ENCODE data around the gene RAB13. TPM values are rescaled to one million over a fixed set of nuclear protein-coding genes. Genes with fewer than 3 reads are reported as not detected.

RAB13 gene
- total and polyA plus RNA-seq, 2 donors = 37.0 to 192 TPM

- H3K36me3 ChIP-seq (ENCODE audit: insufficient read depth) = no peaks in the 10 kb centered on the region
- WGBS = 0% methylated on average over 13 of the region's 13 CpGs
- peak overlapping the region; percentile 75 for H3K4me3 ChIP-seq (ENCODE audit: low read depth, low read length)
- peaks cover 5% of the 10 kb centered on the region for H3K4me1 ChIP-seq (ENCODE audit: insufficient read depth)
- no peak for DNase-seq (ENCODE audit: extremely low spot score)
- peak overlapping the region; percentile 87 for H3K27ac ChIP-seq (ENCODE audit: low read depth)
These were observed 28.4 kb downstream of the RAB13 start for GRCh38 chr1:153957744-153958110.

- no peak for DNase-seq (ENCODE audit: extremely low spot score)
- H3K4me1 ChIP-seq (ENCODE audit: insufficient read depth) = peaks cover 5% of the 10 kb centered on the region
- no peaks in the 10 kb centered on the region for H3K36me3 ChIP-seq (ENCODE audit: insufficient read depth)
- H3K27ac ChIP-seq (ENCODE audit: low read depth) = no peak overlapping the region
- peak overlapping the region; percentile 75 for H3K4me3 ChIP-seq (ENCODE audit: low read depth, low read length)
- WGBS = 30% methylated on average over 6 of the region's 6 CpGs
These were observed 29.0 kb downstream of the RAB13 start for GRCh38 chr1:153956997-153957715.

GRCh38 chr1:153954826-153955225 is 31.3 kb downstream of the RAB13 start:
- WGBS = 93% methylated on average over 10 of the region's 10 CpGs
- H3K36me3 ChIP-seq (ENCODE audit: insufficient read depth) = no peaks in the 10 kb centered on the region
- no peak overlapping the region for H3K4me3 ChIP-seq (ENCODE audit: low read depth, low read length)
- no peak for DNase-seq (ENCODE audit: extremely low spot score)
- H3K4me1 ChIP-seq (ENCODE audit: insufficient read depth) = peaks cover 5% of the 10 kb centered on the region
- no peak overlapping the region for H3K27ac ChIP-seq (ENCODE audit: low read depth)

GRCh38 chr1:153953859-153954365 is 32.2 kb downstream of the RAB13 start:
- Histone ChIP-seq H3K27ac (ENCODE audit: low read depth) (no peak overlapping the region), H3K36me3 (ENCODE audit: insufficient read depth) (peaks cover 3% of the 10 kb centered on the region), H3K4me3 (ENCODE audit: low read depth, low read length) (no peak overlapping the region), H3K4me1 (ENCODE audit: insufficient read depth) (peaks cover 5% of the 10 kb centered on the region)
- DNase-seq (ENCODE audit: extremely low spot score) = no peak
- 79% methylated on average over 4 of the region's 4 CpGs for WGBS

GRCh38 chr1:153951801-153952200 is 34.3 kb downstream of the RAB13 start:
- WGBS = 90% methylated on average over 2 of the region's 2 CpGs
- Histone ChIP-seq H3K4me1 (ENCODE audit: insufficient read depth) (peaks cover 3% of the 10 kb centered on the region), H3K4me3 (ENCODE audit: low read depth, low read length) (no peak overlapping the region), H3K27ac (ENCODE audit: low read depth) (no peak overlapping the region), H3K36me3 (ENCODE audit: insufficient read depth) (peaks cover 5% of the 10 kb centered on the region)
- DNase-seq (ENCODE audit: extremely low spot score) = no peak

GRCh38 chr1:153951183-153951582 is 35.0 kb downstream of the RAB13 start:
- DNase-seq (ENCODE audit: extremely low spot score) = no peak
- H3K36me3 ChIP-seq (ENCODE audit: insufficient read depth) = peaks cover 5% of the 10 kb centered on the region
- no peak overlapping the region for H3K27ac ChIP-seq (ENCODE audit: low read depth)
- H3K4me3 ChIP-seq (ENCODE audit: low read depth, low read length) = no peak overlapping the region
- H3K4me1 ChIP-seq (ENCODE audit: insufficient read depth) = peaks cover 3% of the 10 kb centered on the region
- WGBS = 93% methylated on average over 11 of the region's 11 CpGs

- WGBS = 10% methylated on average over 28 of the region's 28 CpGs
- Histone ChIP-seq H3K36me3 (ENCODE audit: insufficient read depth) (peaks cover 5% of the 10 kb centered on the region), H3K4me1 (ENCODE audit: insufficient read depth) (no peaks in the 10 kb centered on the region), H3K4me3 (ENCODE audit: low read depth, low read length) (peak within 1 kb of the TSS; percentile 94), H3K27ac (ENCODE audit: low read depth) (peak within 1 kb of the TSS; percentile 93)
- DNase-seq (ENCODE audit: extremely low spot score) = no peak
These were observed 39.4 kb downstream of the RAB13 start, which contains the start of gene DENND4B for GRCh38 chr1:153946622-153947241. TSS of gene DENND4B (minus strand) at chr1:153946718. CDS start at chr1:153944374, 2,344 bp downstream.

- Histone ChIP-seq H3K4me1 (ENCODE audit: insufficient read depth) (no peaks in the 10 kb centered on the region), H3K36me3 (ENCODE audit: insufficient read depth) (peaks cover 5% of the 10 kb centered on the region), H3K4me3 (ENCODE audit: low read depth, low read length) (peak overlapping the region; percentile 94), H3K27ac (ENCODE audit: low read depth) (peak overlapping the region; percentile 93)
- WGBS = under 1% methylated on average over 95 of the region's 95 CpGs
- no peak for DNase-seq (ENCODE audit: extremely low spot score)
These were observed 40.1 kb downstream of the RAB13 start for GRCh38 chr1:153945795-153946621.

GRCh38 chr1:153945131-153945794 is 40.9 kb downstream of the RAB13 start:
- Histone ChIP-seq H3K4me1 (ENCODE audit: insufficient read depth) (no peaks in the 10 kb centered on the region), H3K36me3 (ENCODE audit: insufficient read depth) (peaks cover 5% of the 10 kb centered on the region), H3K4me3 (ENCODE audit: low read depth, low read length) (peak overlapping the region; percentile 94), H3K27ac (ENCODE audit: low read depth) (peak overlapping the region; percentile 93)
- whole genome bisulfite sequencing = 29% methylated on average over 12 of the region's 12 CpGs
- no peak for DNase-seq (ENCODE audit: extremely low spot score)

GRCh38 chr1:153944827-153945117 is 41.4 kb downstream of the RAB13 start:
- DNase-seq (ENCODE audit: extremely low spot score) = no peak
- H3K4me3 ChIP-seq (ENCODE audit: low read depth, low read length) = peak overlapping the region; percentile 94
- H3K4me1 ChIP-seq (ENCODE audit: insufficient read depth) = no peaks in the 10 kb centered on the region
- H3K27ac ChIP-seq (ENCODE audit: low read depth) = peak overlapping the region; percentile 59
- WGBS = 67% methylated on average over 3 of the region's 3 CpGs
- peaks cover 5% of the 10 kb centered on the region for H3K36me3 ChIP-seq (ENCODE audit: insufficient read depth)

GRCh38 chr1:153944005-153944826 is 41.9 kb downstream of the RAB13 start:
- H3K36me3 ChIP-seq (ENCODE audit: insufficient read depth) = peaks cover 4% of the 10 kb centered on the region
- no peak overlapping the region for H3K4me3 ChIP-seq (ENCODE audit: low read depth, low read length)

GRCh38 chr1:153942766-153943549 is 43.2 kb downstream of the RAB13 start:
- Histone ChIP-seq H3K4me1 (ENCODE audit: insufficient read depth) (no peaks in the 10 kb centered on the region), H3K27ac (ENCODE audit: low read depth) (no peak overlapping the region), H3K4me3 (ENCODE audit: low read depth, low read length) (no peak overlapping the region), H3K36me3 (ENCODE audit: insufficient read depth) (no peaks in the 10 kb centered on the region)
- 89% methylated on average over 11 of the region's 11 CpGs for WGBS
- DNase-seq (ENCODE audit: extremely low spot score) = no peak

More at GRCh38 chr1:153944005-153944826, 41.9 kb downstream of the RAB13 start:
- Histone ChIP-seq H3K4me1 (ENCODE audit: insufficient read depth) (no peaks in the 10 kb centered on the region), H3K27ac (ENCODE audit: low read depth) (no peak overlapping the region)
- WGBS = 83% methylated on average over 15 of the region's 15 CpGs
- DNase-seq (ENCODE audit: extremely low spot score) = no peak
